Measurements from ENCODE around the gene TMEM38B. TPM values are rescaled to one million over a fixed set of nuclear protein-coding genes. Genes with fewer than 3 reads are reported as not detected.

The TMEM38B gene
- total and polyA plus RNA-seq, 5 donors = 32.4 to 88.9 (median 58.8) TPM

DNA sequence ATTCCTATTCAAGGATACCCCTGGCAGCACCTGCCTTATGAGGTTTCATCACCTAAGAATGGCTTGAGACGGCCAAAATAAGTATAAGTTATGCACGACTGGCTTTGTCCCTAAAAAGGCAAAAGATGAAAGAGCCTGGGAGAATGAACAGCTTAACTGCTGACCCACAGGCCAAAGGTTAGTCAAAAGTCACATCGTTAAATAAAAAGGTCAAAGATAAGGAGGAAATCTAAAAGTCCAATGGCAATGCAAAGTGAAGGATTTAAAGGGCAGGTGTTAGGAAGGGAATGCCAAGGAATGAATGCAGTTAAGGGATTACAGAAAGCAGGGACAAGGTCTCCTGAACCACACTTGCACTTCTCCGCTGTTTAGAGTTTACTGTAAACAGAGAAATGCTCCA lies 26.5 kb upstream of the TMEM38B start:
- Histone ChIP-seq H3K27ac (ENCODE audit: low read length) (no peak overlapping the region), H3K9me3 (ENCODE audit: control insufficient read depth, low read length) (no peaks in the 10 kb centered on the region), H3K4me3 (ENCODE audit: low read length) (no peak overlapping the region), H3K4me1 (ENCODE audit: control insufficient read depth, insufficient read depth, low read length) (no peaks in the 10 kb centered on the region), H3K27me3 (ENCODE audit: control insufficient read depth, insufficient read depth) (no peaks in the 10 kb centered on the region)
- no peak for ATAC-seq
- no peak for DNase-seq
- intact Hi-C loops (cut with DNase I) = no loop called here
- 54% methylated on average over 4 of the region's 4 CpGs for WGBS

DNA sequence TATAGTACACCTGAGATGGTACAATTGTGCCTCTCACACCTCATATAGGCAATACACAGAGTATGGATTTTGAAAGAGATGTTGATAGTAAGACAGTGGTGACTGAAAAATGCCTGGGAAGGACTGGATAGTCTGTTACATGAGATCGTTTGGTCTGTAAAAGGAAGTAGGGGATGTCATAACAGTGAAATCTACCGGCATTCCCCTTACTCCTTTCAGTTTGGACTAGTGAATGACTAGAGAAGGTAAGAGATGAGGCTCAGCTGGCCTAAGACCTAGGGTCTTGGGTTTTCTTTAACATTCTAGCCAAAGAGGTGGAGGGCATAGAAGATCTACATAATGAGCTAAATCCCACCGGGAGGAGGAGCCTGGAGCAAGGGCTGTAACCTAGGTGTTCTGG lies 24.0 kb upstream of the TMEM38B start:
- ATAC-seq (no peak), DNase-seq (no peak)
- Histone ChIP-seq H3K4me3 (ENCODE audit: low read length) (no peak overlapping the region), H3K27me3 (ENCODE audit: control insufficient read depth, insufficient read depth) (no peaks in the 10 kb centered on the region), H3K9me3 (ENCODE audit: control insufficient read depth, low read length) (no peaks in the 10 kb centered on the region), H3K27ac (ENCODE audit: low read length) (no peak overlapping the region), H3K4me1 (ENCODE audit: control insufficient read depth, insufficient read depth, low read length) (no peaks in the 10 kb centered on the region)
- intact Hi-C loops (cut with DNase I) = no loop called here
- WGBS = 71% methylated on average over 3 of the region's 3 CpGs

DNA sequence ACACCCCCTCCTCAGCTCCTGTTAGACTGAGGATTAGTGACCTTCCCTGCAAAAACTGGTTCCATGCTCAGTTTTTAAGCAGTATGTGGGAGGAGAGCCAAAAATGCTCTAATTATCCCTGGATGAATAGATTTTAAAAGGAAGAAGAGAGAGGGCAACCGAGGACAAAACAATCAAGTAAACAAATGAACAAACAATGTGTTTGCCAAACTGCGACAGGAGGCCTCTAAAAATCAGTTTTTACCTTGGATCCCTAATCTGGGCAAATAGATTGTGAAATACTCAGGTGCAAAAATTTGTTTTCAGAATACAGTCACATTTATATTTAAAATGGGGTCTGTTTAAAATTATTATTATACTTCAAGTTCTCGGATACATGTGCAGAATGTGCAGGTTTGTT lies 23.6 kb upstream of the TMEM38B start:
- Histone ChIP-seq H3K27me3 (ENCODE audit: control insufficient read depth, insufficient read depth) (no peaks in the 10 kb centered on the region), H3K27ac (ENCODE audit: low read length) (no peak overlapping the region), H3K4me3 (ENCODE audit: low read length) (no peak overlapping the region), H3K9me3 (ENCODE audit: control insufficient read depth, low read length) (no peaks in the 10 kb centered on the region), H3K4me1 (ENCODE audit: control insufficient read depth, insufficient read depth, low read length) (no peaks in the 10 kb centered on the region)
- 84% methylated on average over 3 of the region's 3 CpGs for WGBS
- DNase-seq = no peak
- intact Hi-C loops (cut with DNase I) = no loop called here
- no peak for ATAC-seq

DNA sequence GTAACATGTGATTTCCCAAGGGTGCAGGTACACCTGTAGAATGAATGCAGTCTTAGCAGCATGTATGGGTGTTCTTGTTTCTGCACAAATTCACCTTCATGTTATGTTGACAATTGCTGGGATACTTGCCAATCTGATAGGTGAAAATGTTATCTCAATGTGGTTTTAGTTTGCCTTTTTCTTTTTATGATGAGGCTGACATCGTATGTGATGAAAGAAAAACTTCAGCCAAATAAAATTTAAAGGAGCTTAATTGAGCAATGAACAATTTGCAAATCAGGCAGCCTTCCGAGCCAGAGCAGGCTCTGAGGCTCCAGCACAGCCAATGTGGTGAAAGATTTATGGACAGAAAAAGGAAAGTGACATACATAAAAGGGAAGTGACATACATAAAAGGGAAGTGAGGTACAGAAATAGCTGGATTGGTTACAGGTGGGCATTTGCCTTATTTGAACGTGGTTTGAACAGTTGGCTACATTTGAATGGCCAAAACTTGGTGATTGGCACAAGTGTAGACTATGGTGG lies 21.6 kb upstream of the TMEM38B start:
- Histone ChIP-seq H3K27me3 (ENCODE audit: control insufficient read depth, insufficient read depth) (no peaks in the 10 kb centered on the region), H3K4me1 (ENCODE audit: control insufficient read depth, insufficient read depth, low read length) (no peaks in the 10 kb centered on the region), H3K9me3 (ENCODE audit: control insufficient read depth, low read length) (no peaks in the 10 kb centered on the region), H3K27ac (ENCODE audit: low read length) (no peak overlapping the region), H3K4me3 (ENCODE audit: low read length) (no peak overlapping the region)
- DNase-seq (no peak), ATAC-seq (no peak)
- intact Hi-C loops (cut with DNase I) = no loop called here
- 41% methylated on average over 3 of the region's 3 CpGs for WGBS

DNA sequence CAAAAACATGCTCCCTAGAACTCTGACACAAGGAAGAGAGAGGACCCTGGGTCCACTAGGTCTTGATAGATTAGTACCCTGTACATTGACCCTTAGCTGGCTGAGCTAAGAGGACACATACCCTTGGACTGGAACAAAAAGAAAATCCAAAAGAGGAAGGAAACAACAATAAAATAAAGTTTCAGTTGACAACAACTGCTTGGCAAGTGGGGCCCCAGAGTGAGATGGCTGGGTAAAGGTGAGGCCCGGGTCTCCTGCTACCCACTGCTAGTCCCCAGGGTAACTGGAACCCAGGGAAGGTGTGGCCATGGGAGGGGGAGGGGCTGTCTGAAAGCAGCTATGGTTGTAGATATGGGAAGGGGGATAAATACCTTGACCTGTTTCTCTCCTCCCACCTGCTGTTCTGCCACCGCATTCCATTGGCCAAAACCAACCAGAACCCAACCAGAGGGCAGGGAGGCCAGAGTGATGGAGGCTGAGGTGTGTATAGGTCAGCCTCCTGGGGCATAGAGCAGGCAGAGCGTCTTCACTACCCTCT lies 20.4 kb upstream of the TMEM38B start:
- Histone ChIP-seq H3K4me3 (ENCODE audit: low read length) (no peak overlapping the region), H3K9me3 (ENCODE audit: control insufficient read depth, low read length) (no peaks in the 10 kb centered on the region), H3K27me3 (ENCODE audit: control insufficient read depth, insufficient read depth) (no peaks in the 10 kb centered on the region), H3K27ac (ENCODE audit: low read length) (no peak overlapping the region), H3K4me1 (ENCODE audit: control insufficient read depth, insufficient read depth, low read length) (no peaks in the 10 kb centered on the region)
- intact Hi-C loops (cut with DNase I) = no loop called here
- ATAC-seq (no peak), DNase-seq (no peak)
- WGBS = 75% methylated on average over 3 of the region's 3 CpGs

DNA sequence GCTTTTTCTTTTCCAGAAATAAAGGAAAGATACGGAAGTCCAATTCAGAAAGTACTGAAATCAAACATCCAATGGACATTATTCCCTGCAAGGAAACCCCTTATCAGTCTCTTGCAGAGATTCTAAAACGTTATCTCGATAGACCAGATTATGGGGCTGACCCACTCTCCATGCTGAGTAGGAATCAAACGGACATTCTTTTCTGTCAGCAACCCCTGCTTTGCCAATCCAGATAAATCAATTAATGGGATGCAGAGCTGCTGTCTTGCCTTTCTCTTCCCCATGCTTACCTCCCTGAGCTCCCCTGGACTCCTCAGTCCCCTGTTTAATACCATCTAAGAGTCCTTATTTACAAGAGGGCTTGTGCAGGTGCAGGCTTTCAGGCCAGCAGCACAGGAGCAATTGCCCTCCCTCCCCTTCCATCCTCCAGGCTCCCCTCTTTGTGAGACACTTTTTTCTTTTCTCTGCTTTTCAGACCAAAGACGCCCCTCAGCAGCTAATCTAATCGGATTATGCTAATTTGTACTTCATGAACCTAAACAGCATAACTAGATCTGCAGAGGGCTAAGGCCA lies 17.9 kb upstream of the TMEM38B start:
- Histone ChIP-seq H3K4me3 (ENCODE audit: low read length) (no peak overlapping the region), H3K9me3 (ENCODE audit: control insufficient read depth, low read length) (no peaks in the 10 kb centered on the region), H3K27ac (ENCODE audit: low read length) (no peak overlapping the region), H3K27me3 (ENCODE audit: control insufficient read depth, insufficient read depth) (no peaks in the 10 kb centered on the region), H3K4me1 (ENCODE audit: control insufficient read depth, insufficient read depth, low read length) (no peaks in the 10 kb centered on the region)
- DNase-seq = no peak
- intact Hi-C loops (cut with DNase I) = no loop called here
- WGBS = 42% methylated on average over 6 of the region's 6 CpGs
- no peak for ATAC-seq

DNA sequence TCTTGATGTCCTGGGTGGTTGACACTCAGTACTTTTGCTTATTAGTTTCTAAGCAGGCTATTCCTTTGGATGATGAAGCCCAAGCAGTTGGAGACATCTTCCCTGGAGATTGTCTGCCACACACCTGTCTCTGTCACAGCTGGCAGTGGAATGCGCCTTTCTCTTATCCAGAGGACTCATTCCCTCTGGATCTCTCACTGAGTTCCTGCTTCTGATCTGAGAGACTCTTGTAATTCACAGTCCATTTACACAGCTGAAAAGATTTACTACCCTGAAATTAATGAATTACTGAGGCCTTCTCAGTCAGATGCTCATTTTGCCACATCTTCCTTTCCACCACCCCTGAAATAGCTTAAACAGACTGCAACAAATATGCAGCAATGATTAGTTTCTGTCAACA lies 16.2 kb upstream of the TMEM38B start:
- H3K27me3 ChIP-seq (ENCODE audit: control insufficient read depth, insufficient read depth) = no peaks in the 10 kb centered on the region
- intact Hi-C loops (cut with DNase I) = no loop called here
- H3K4me1 ChIP-seq (ENCODE audit: control insufficient read depth, insufficient read depth, low read length) = no peaks in the 10 kb centered on the region
- no peaks in the 10 kb centered on the region for H3K9me3 ChIP-seq (ENCODE audit: control insufficient read depth, low read length)
- ATAC-seq (no peak), DNase-seq (no peak)
- no peak overlapping the region for H3K4me3 ChIP-seq (ENCODE audit: low read length)
- no peak overlapping the region for H3K27ac ChIP-seq (ENCODE audit: low read length)
- WGBS = 89% methylated on average over 1 of the region's 1 CpG

DNA sequence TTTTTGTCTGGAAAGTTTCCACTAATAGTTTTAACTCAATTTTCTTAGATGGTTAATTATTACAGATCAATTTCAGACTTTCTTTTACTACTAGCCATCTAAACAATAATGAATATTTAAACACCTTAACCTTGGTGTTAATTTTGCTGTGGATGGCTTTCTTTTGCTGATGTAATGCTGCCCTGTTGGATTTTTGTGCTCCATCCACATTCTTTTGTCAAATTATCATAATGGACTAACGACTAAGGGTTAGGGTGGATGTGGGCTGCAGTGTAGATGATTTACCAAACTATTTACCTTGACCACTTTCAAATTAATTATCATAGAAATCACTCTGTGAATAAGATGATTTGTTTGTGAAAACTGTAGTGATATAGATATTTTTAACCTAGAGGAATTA lies 15.6 kb upstream of the TMEM38B start:
- ATAC-seq (no peak), DNase-seq (no peak)
- no peak overlapping the region for H3K27ac ChIP-seq (ENCODE audit: low read length)
- no peaks in the 10 kb centered on the region for H3K9me3 ChIP-seq (ENCODE audit: control insufficient read depth, low read length)
- WGBS = 48% methylated on average over 1 of the region's 1 CpG
- intact Hi-C loops (cut with DNase I) = no loop called here
- no peaks in the 10 kb centered on the region for H3K27me3 ChIP-seq (ENCODE audit: control insufficient read depth, insufficient read depth)
- H3K4me3 ChIP-seq (ENCODE audit: low read length) = no peak overlapping the region
- H3K4me1 ChIP-seq (ENCODE audit: control insufficient read depth, insufficient read depth, low read length) = no peaks in the 10 kb centered on the region

DNA sequence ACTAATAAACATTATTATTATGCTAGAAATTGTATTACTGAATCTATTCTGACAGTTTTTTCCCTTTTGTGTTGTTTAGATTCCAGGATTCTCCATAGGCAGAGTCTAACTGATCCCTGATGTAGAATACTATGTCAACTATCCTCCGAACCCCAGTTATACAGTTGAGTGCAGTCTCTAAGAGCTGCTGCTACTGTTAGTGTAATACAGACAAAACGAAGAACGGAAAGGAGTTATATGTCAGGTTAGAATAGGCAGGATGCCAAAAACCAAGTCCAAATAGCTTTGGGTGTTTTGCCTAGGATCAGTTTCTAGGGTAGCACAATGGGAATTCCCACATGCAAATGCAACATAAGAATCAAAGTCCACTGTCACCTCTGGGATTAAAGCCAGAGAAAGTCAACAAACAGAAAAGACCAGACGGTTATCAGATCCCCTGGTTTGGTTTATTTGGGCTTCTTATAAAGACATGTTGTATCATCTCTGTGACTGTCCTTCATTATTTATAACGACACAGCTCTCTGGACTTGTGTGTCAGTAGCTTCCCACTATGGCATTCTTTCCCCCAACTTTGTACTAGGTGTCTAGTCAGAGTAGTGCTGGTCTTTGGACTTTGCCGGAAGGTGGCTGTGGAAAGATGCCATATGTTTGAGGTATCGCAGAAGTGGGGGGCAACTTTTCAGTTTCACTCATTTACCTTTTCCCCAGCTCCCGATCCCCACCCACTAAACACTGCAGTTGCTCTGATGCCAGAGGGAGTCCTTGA lies 14.9 kb upstream of the TMEM38B start:
- Histone ChIP-seq H3K27ac (ENCODE audit: low read length) (no peak overlapping the region), H3K9me3 (ENCODE audit: control insufficient read depth, low read length) (no peaks in the 10 kb centered on the region), H3K4me1 (ENCODE audit: control insufficient read depth, insufficient read depth, low read length) (no peaks in the 10 kb centered on the region), H3K27me3 (ENCODE audit: control insufficient read depth, insufficient read depth) (no peaks in the 10 kb centered on the region), H3K4me3 (ENCODE audit: low read length) (no peak overlapping the region)
- 76% methylated on average over 8 of the region's 8 CpGs for WGBS
- ATAC-seq (no peak), DNase-seq (no peak)
- intact Hi-C loops (cut with DNase I) = no loop called here

DNA sequence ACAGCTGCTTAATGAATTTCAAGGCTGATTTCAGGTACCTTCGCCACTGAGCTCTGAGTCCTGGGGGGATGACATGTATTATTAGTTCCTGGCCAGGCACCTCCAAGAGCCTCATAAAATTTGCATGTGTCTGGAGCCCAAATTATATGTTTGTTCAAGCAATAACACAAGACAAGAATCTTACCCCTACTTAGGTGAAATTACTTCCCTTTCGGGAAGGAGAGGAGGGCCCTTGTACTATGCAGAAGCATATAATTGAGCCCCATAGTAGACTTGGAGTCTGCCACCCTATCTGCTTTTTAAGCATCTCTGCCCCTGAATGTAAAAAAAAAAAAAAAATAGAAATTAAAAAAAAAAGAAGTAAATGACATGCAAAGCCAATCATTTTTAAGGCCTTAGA lies 13.0 kb upstream of the TMEM38B start:
- DNase-seq (no peak), ATAC-seq (no peak)
- intact Hi-C loops (cut with DNase I) = no loop called here
- 95% methylated on average over 2 of the region's 2 CpGs for WGBS
- Histone ChIP-seq H3K4me1 (ENCODE audit: control insufficient read depth, insufficient read depth, low read length) (no peaks in the 10 kb centered on the region), H3K27me3 (ENCODE audit: control insufficient read depth, insufficient read depth) (no peaks in the 10 kb centered on the region), H3K27ac (ENCODE audit: low read length) (no peak overlapping the region), H3K9me3 (ENCODE audit: control insufficient read depth, low read length) (no peaks in the 10 kb centered on the region), H3K4me3 (ENCODE audit: low read length) (no peak overlapping the region)

DNA sequence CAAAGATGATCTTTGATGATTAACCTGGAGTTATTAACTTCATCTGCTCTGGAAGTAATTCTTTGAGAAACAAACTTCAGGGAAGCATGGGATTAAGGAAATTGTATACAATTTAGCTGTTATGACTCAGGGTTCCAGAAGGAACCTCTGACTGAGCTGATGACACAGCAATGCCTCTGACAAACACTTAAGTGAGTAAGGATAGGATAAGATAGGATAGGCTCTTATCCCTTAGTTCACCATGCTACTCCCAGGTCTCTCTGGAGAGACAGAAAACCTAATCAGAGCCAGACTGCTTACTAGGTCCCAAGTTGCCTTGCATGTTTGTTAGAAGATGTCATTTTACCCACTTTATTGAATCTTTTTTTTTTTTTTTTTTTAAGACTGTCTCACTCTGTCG lies 12.6 kb upstream of the TMEM38B start:
- no peaks in the 10 kb centered on the region for H3K9me3 ChIP-seq (ENCODE audit: control insufficient read depth, low read length)
- no peak for ATAC-seq
- 95% methylated on average over 1 of the region's 1 CpG for WGBS
- DNase-seq = no peak
- no peak overlapping the region for H3K4me3 ChIP-seq (ENCODE audit: low read length)
- intact Hi-C loops (cut with DNase I) = no loop called here
- no peaks in the 10 kb centered on the region for H3K27me3 ChIP-seq (ENCODE audit: control insufficient read depth, insufficient read depth)
- H3K27ac ChIP-seq (ENCODE audit: low read length) = no peak overlapping the region
- H3K4me1 ChIP-seq (ENCODE audit: control insufficient read depth, insufficient read depth, low read length) = no peaks in the 10 kb centered on the region

Measured in right cardiac atrium (tissue), 5 donors.